H1 (cell line): ENCODE data around the gene APPL2. TPM values are rescaled to one million over a fixed set of nuclear protein-coding genes. Genes with fewer than 3 reads are reported as not detected.

Source experiments
- CTCF ChIA-PET: fragments of 300-600 bp; sonication (Branson Sonifier 250); formaldehyde crosslinking; loops from one replicate; lab custom pipeline; 2021; ENCODE audit not compliant: partially characterized antibody; lab: Charles Lee
- POLR2A ChIA-PET: fragments of 300-600 bp; sonication (Branson Sonifier 250); formaldehyde crosslinking; loops from one replicate; lab custom pipeline; 2021; ENCODE audit warnings: inconsistent platforms; ENCODE audit not compliant: partially characterized antibody; lab: Charles Lee
- DNase-seq, 2 experiments: peaks; one replicate each; pipeline versions ENCODE4 v3.0.0 to v3.0.0-alpha.2; 2010 to 2022; ENCODE audit warnings: low spot score in 2 of 2, low read depth in 1 of 2, mixed read lengths in 1 of 2
- FAIRE-seq: peaks from 2 replicates; lab custom pipeline; 2011; peaks lifted over from hg19 to GRCh38; lab: Jason Lieb, UNC
- H2AFZ ChIP-seq: 2 replicates; pipeline ENCODE4 v1.8.1; 2012; ENCODE audit warnings: low read length, inconsistent platforms
- H2AK5ac ChIP-seq: 2 replicates; pipeline ENCODE4 v1.6.1; 2013; ENCODE audit warnings: low read depth, low read length
- H2BK120ac ChIP-seq: replicated peaks from 2 replicates; pipeline ENCODE3; 2013; ENCODE audit warnings: low read depth, low read length, inconsistent platforms
- H2BK12ac ChIP-seq: 2 replicates; pipeline ENCODE4 v1.6.1; 2013; ENCODE audit warnings: low read depth, low read length
- H2BK15ac ChIP-seq: 2 replicates; pipeline ENCODE4 v1.6.1; 2013; ENCODE audit warnings: low read length
- H2BK20ac ChIP-seq: 2 replicates; pipeline ENCODE4 v1.6.1; 2013; ENCODE audit warnings: low read length
- H2BK5ac ChIP-seq: 2 replicates; pipeline ENCODE4 v1.6.1; 2013; ENCODE audit warnings: low read depth, low read length
- H3K14ac ChIP-seq: 2 replicates; pipeline ENCODE4 v1.6.1; 2013; ENCODE audit warnings: inconsistent platforms; ENCODE audit not compliant: insufficient read length
- H3K18ac ChIP-seq: 2 replicates; pipeline ENCODE4 v1.6.1; 2013; ENCODE audit warnings: low read length; ENCODE audit errors: extremely low read depth
- H3K23ac ChIP-seq: 2 replicates; pipeline ENCODE4 v1.6.1; 2013; ENCODE audit warnings: inconsistent platforms; ENCODE audit not compliant: insufficient read length
- H3K23me2 ChIP-seq: 2 replicates; pipeline ENCODE4 v1.6.1; 2013; ENCODE audit warnings: low read depth, low read length
- H3K27ac ChIP-seq: 2 replicates; pipeline ENCODE4 v1.6.1; 2011; ENCODE audit warnings: low read depth, low read length, inconsistent platforms
- H3K27me3 ChIP-seq, 4 experiments: replicated peaks in 1 of 4; 1 replicate in 1 of 4; 2 replicates in 3 of 4; pipeline versions ENCODE4 v1.6.1 to v1.8.1; 2011 to 2013; ENCODE audit warnings: low read length in 3 of 4, mild to moderate bottlenecking in 3 of 4, inconsistent platforms in 2 of 4, mixed read lengths in 2 of 4, moderate library complexity in 1 of 4; ENCODE audit not compliant: control insufficient read depth in 3 of 4, insufficient read depth in 3 of 4; ENCODE audit errors: extremely low read depth in 1 of 4
- H3K36me3 ChIP-seq, 4 experiments: 2 replicates each; pipeline versions ENCODE4 v1.6.1 to v1.8.1; 2011 to 2013; ENCODE audit warnings: mild to moderate bottlenecking in 4 of 4, low read length in 3 of 4, moderate library complexity in 2 of 4, control low read depth in 1 of 4, inconsistent platforms in 1 of 4; ENCODE audit not compliant: insufficient read depth in 4 of 4, control insufficient read depth in 2 of 4
- H3K4ac ChIP-seq: replicated peaks from 2 replicates; pipeline ENCODE3; 2013; ENCODE audit warnings: low read length, low read depth, mixed read lengths, inconsistent platforms; ENCODE audit not compliant: insufficient read length
- H3K4me1 ChIP-seq, 4 experiments: replicated peaks in 1 of 4; 1 replicate in 1 of 4; 2 replicates in 3 of 4; pipeline versions ENCODE4 v1.6.1 to v1.8.1; 2011 to 2013; ENCODE audit warnings: low read length in 3 of 4, inconsistent platforms in 2 of 4, mixed read lengths in 1 of 4; ENCODE audit not compliant: insufficient read depth in 4 of 4, control insufficient read depth in 3 of 4
- H3K4me2 ChIP-seq, 2 experiments: 2 replicates each; pipeline versions ENCODE4 v1.6.1 to v1.8.1; 2011 to 2013; ENCODE audit warnings: low read depth in 2 of 2, low read length in 2 of 2, control low read depth in 1 of 2, inconsistent platforms in 1 of 2, mild to moderate bottlenecking in 1 of 2; ENCODE audit not compliant: insufficient read depth in 1 of 2
- H3K4me3 ChIP-seq, 4 experiments: fragments of 200-600, 300-600 bp in 1 of 4; sonication (generic), shearing (Covaris generic), sonication (Bioruptor Twin) in 1 of 4; 2 replicates each; pipeline versions ENCODE4 v1.5.1 to v1.8.1; 2011 to 2016; ENCODE audit warnings: low read length in 4 of 4, low read depth in 3 of 4, control low read depth in 2 of 4, inconsistent platforms in 2 of 4, mild to moderate bottlenecking in 2 of 4, mixed read lengths in 1 of 4, moderate library complexity in 1 of 4; ENCODE audit not compliant: insufficient read depth in 2 of 4; ENCODE audit errors: extremely low read depth in 1 of 4
- H3K56ac ChIP-seq: replicated peaks from 2 replicates; pipeline ENCODE3; 2013; ENCODE audit warnings: low read depth, mild to moderate bottlenecking, mixed read lengths, low read length, inconsistent platforms; ENCODE audit not compliant: insufficient read length
- H3K79me1 ChIP-seq: 2 replicates; pipeline ENCODE4 v1.6.1; 2013; ENCODE audit warnings: low read depth, low read length, control low read depth
- H3K79me2 ChIP-seq, 2 experiments: 2 replicates each; pipeline versions ENCODE4 v1.6.1 to v1.8.1; 2012 to 2013; ENCODE audit warnings: low read length in 2 of 2, mild to moderate bottlenecking in 2 of 2, inconsistent platforms in 1 of 2; ENCODE audit not compliant: insufficient read depth in 2 of 2, control insufficient read depth in 1 of 2
- H3K9ac ChIP-seq, 4 experiments: replicated peaks in 1 of 4; 1 replicate in 1 of 4; 2 replicates in 3 of 4; pipeline versions ENCODE4 v1.6.1 to v1.8.1; 2011 to 2013; ENCODE audit warnings: low read depth in 3 of 4, low read length in 3 of 4, control low read depth in 2 of 4, mild to moderate bottlenecking in 2 of 4, moderate library complexity in 2 of 4, inconsistent platforms in 1 of 4; ENCODE audit errors: extremely low read depth in 1 of 4
- H3K9me3 ChIP-seq, 2 experiments: 2 replicates each; pipeline versions ENCODE4 v1.6.1 to v1.8.1; 2012 to 2013; ENCODE audit warnings: mild to moderate bottlenecking in 2 of 2, moderate library complexity in 2 of 2, control low read depth in 1 of 2, inconsistent platforms in 1 of 2, low read depth in 1 of 2, low read length in 1 of 2, mixed read lengths in 1 of 2; ENCODE audit not compliant: insufficient read depth in 2 of 2
- H4K20me1 ChIP-seq, 2 experiments: replicated peaks in 1 of 2; 2 replicates each; pipeline versions ENCODE3 to v1.8.1; 2011 to 2013; ENCODE audit warnings: inconsistent platforms in 2 of 2, low read length in 2 of 2, mild to moderate bottlenecking in 1 of 2; ENCODE audit not compliant: insufficient read depth in 2 of 2, control insufficient read depth in 1 of 2
- H4K5ac ChIP-seq: 2 replicates; pipeline ENCODE4 v1.6.1; 2013; ENCODE audit warnings: low read length, low read depth, mixed read lengths, inconsistent platforms; ENCODE audit not compliant: insufficient read length
- H4K8ac ChIP-seq: 2 replicates; pipeline ENCODE4 v1.8.0; 2013; ENCODE audit warnings: mild to moderate bottlenecking, moderate library complexity, low read length, inconsistent platforms; ENCODE audit not compliant: insufficient read depth; ENCODE audit errors: extremely low read depth
- H4K91ac ChIP-seq: replicated peaks from 2 replicates; pipeline ENCODE3; 2013; ENCODE audit warnings: low read length, mixed read lengths, inconsistent platforms; ENCODE audit not compliant: insufficient read length
- BCL11A ChIP-seq, 2 experiments: IDR thresholded peaks; one replicate each; pipeline ENCODE4 v1.6.1; 2011; ENCODE audit warnings: low read depth in 2 of 2, low read length in 2 of 2, mild to moderate bottlenecking in 2 of 2
- CHD2 ChIP-seq: IDR thresholded peaks from 2 replicates; pipeline ENCODE4 v1.6.1; 2012; ENCODE audit warnings: low read length, improper control_type of control experiment
- KDM5A ChIP-seq: fragments of 200-600 bp; IDR thresholded peaks from 2 replicates; pipeline ENCODE4 v1.7.1; 2012; ENCODE audit warnings: mild to moderate bottlenecking, low read length, inconsistent platforms, mixed read lengths
- TBP ChIP-seq: IDR thresholded peaks from 2 replicates; pipeline ENCODE4 v1.6.1; 2011; ENCODE audit warnings: low read depth, low read length, improper control_type of control experiment
- polyA plus RNA-seq, 7 experiments: library from polyadenylated mRNA; depleted of rRNA in 3 of 7; stranded (reverse) in 5 of 7; unstranded in 2 of 7; fragments of >200 nt in 5 of 7; fragments of 200-250 nt in 2 of 7; gene quantifications; 1 replicate in 5 of 7; 2 replicates in 1 of 7; 4 replicates in 1 of 7; pipeline versions ENCODE4 v1.2.1 to v1.2.3, GENCODE V29; 2011 to 2013; ENCODE audit warnings: missing spikeins in 2 of 7, mixed read lengths in 2 of 7
- total RNA-seq: library from RNA; stranded (reverse); fragmentation: NEBNext Ultra II Directional; extraction: Animal tissue kit (Norgen Biotek cat#: 25700); gene quantifications from 2 replicates; pipeline ENCODE4 v1.2.1, GENCODE V29; 2021
- TF ChIP-seq, protein P1 (sequence below): IDR thresholded peaks from 2 replicates; pipeline ENCODE4 v1.6.1; 2011; ENCODE audit warnings: low read depth, mild to moderate bottlenecking, low read length; ENCODE audit not compliant: insufficient read depth

Gene APPL2
- total and polyA plus RNA-seq, 2 of the 8 experiments (the other 6 are each of a cell fraction or from before 2014, with no cell fraction given) = 8.9 to 22.9 TPM

DNA sequence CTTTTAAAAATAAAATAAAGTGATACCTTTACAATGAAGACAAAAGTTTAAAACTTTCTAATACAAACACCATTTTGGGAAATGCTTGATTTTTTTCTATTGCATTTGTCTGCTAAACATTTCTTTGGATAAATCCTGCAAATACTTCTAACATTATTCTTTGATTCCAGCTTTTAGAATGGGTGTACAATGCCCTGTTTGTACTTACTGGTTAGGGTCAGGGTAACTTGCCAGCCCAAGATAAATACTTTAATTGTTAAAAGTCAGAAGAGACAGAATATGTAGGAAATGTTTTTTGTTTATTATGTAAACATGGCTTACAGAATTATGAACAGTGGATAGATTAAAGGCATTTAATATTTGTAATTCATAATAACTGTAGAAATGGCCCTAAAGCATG is 68.0 kb downstream of the APPL2 start:
- Histone ChIP-seq H2BK5ac (no peak overlapping the region), H3K18ac (no peak overlapping the region), H3K79me2 (no peaks in the 10 kb centered on the region), H2BK120ac (no peak overlapping the region), H3K56ac (no peak overlapping the region), H3K27me3 (no peaks in the 10 kb centered on the region), H3K14ac (no peak overlapping the region), H2BK20ac (no peak overlapping the region), H2BK12ac (no peak overlapping the region), H4K5ac (no peak overlapping the region), H3K79me1 (no peaks in the 10 kb centered on the region), H3K23ac (no peak overlapping the region), H3K4me1 (no peaks in the 10 kb centered on the region), H3K4me3 (no peak overlapping the region), H3K9me3 (no peaks in the 10 kb centered on the region), H3K27ac (no peak overlapping the region), H4K20me1 (no peaks in the 10 kb centered on the region), H3K23me2 (no peaks in the 10 kb centered on the region), H3K4me2 (no peak overlapping the region), H4K91ac (no peak overlapping the region), H2BK15ac (no peak overlapping the region), H2AK5ac (no peak overlapping the region), H3K4ac (no peak overlapping the region), H4K8ac (no peak overlapping the region), H2AFZ (no peak overlapping the region), H3K9ac (no peak overlapping the region), H3K36me3 (peaks cover 0 to 51% (median 23%) of the 10 kb centered on the region in 4 experiments; a peak in 7 of 8 replicates)
- FAIRE-seq = no peak
- POLR2A ChIA-PET = interaction anchor here (0.6 kb wide), 1 partner anchor 954 kb away, joined by 3 read pairs; no protein-coding TSS in a partner anchor
- CTCF ChIA-PET = no interaction called here
- DNase-seq = no peak
- TF ChIP-seq CHD2 (no peak), KDM5A (no peak), TBP (no peak), BCL11A (IDR thresholded peaks at IDR 0.05; ENCODE audit: low read depth in 2 of 2, low read length in 2 of 2) (no peak)
- TF ChIP-seq, protein P1, sequence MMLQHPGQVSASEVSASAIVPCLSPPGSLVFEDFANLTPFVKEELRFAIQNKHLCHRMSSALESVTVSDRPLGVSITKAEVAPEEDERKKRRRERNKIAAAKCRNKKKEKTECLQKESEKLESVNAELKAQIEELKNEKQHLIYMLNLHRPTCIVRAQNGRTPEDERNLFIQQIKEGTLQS = no peak
